H9 (cell line): ENCODE results near the gene CTNNA1. TPM values are rescaled to one million over a fixed set of nuclear protein-coding genes. Genes with fewer than 3 reads are reported as not detected.

ENCODE experiments used
- DNase-seq: peaks from one replicate; pipeline ENCODE4 v3.0.0-alpha.2; 2017
- H2AFZ ChIP-seq: one replicate; pipeline ENCODE4 v1.6.1; 2013; ENCODE audit warnings: mild to moderate bottlenecking, low read length, control low read depth, moderate library complexity
- H2AK5ac ChIP-seq: 2 replicates; pipeline ENCODE4 v1.6.1; 2013; ENCODE audit warnings: low read length, control low read depth, mixed read lengths; ENCODE audit not compliant: insufficient read length
- H2BK120ac ChIP-seq: one replicate; pipeline ENCODE4 v1.6.1; 2013; ENCODE audit warnings: low read depth, mild to moderate bottlenecking, low read length, control low read depth, inconsistent platforms; ENCODE audit not compliant: poor library complexity, severe bottlenecking
- H2BK12ac ChIP-seq: 2 replicates; pipeline ENCODE4 v1.6.1; 2013; ENCODE audit warnings: low read length, control low read depth, mixed read lengths, low read depth; ENCODE audit not compliant: insufficient read length
- H2BK15ac ChIP-seq: 2 replicates; pipeline ENCODE4 v1.6.1; 2013; ENCODE audit warnings: low read depth, low read length, control low read depth
- H2BK20ac ChIP-seq: one replicate; pipeline ENCODE4 v1.6.1; 2013; ENCODE audit warnings: low read depth, mild to moderate bottlenecking, low read length, control low read depth, inconsistent platforms; ENCODE audit not compliant: poor library complexity, severe bottlenecking
- H2BK5ac ChIP-seq: 2 replicates; pipeline ENCODE4 v1.6.1; 2013; ENCODE audit warnings: low read length, control low read depth, mixed read lengths; ENCODE audit not compliant: insufficient read length
- H3K14ac ChIP-seq: 2 replicates; pipeline ENCODE4 v1.6.1; 2013; ENCODE audit warnings: low read length, control low read depth; ENCODE audit not compliant: insufficient read depth
- H3K18ac ChIP-seq: 2 replicates; pipeline ENCODE4 v1.6.1; 2013; ENCODE audit warnings: low read depth, mild to moderate bottlenecking, mixed read lengths, low read length, control low read depth; ENCODE audit not compliant: insufficient read length
- H3K23ac ChIP-seq: 2 replicates; pipeline ENCODE4 v1.6.1; 2013; ENCODE audit warnings: low read length, control low read depth, mixed read lengths, low read depth; ENCODE audit not compliant: insufficient read length
- H3K23me2 ChIP-seq: 2 replicates; pipeline ENCODE4 v1.6.1; 2013; ENCODE audit warnings: low read depth, mild to moderate bottlenecking, mixed read lengths, low read length, control low read depth; ENCODE audit not compliant: insufficient read length, poor library complexity, severe bottlenecking
- H3K27ac ChIP-seq: 2 replicates; pipeline ENCODE4 v1.5.1; 2013; ENCODE audit warnings: low read length, control low read depth, mixed read lengths, low read depth; ENCODE audit not compliant: insufficient read length
- H3K27me3 ChIP-seq: 2 replicates; pipeline ENCODE4 v1.6.1; 2013; ENCODE audit warnings: low read length, control low read depth, inconsistent platforms; ENCODE audit not compliant: insufficient read depth
- H3K4ac ChIP-seq: 2 replicates; pipeline ENCODE4 v1.6.1; 2013; ENCODE audit warnings: low read depth, mild to moderate bottlenecking, control low read depth, inconsistent platforms, low read length, moderate library complexity
- H3K4me1 ChIP-seq: 2 replicates; pipeline ENCODE4 v1.6.1; 2013; ENCODE audit warnings: low read length, control low read depth, inconsistent platforms; ENCODE audit not compliant: insufficient read depth
- H3K4me2 ChIP-seq: 2 replicates; pipeline ENCODE4 v1.6.1; 2013; ENCODE audit warnings: low read length, control low read depth, mixed read lengths; ENCODE audit not compliant: insufficient read length, insufficient read depth
- H3K56ac ChIP-seq: 2 replicates; pipeline ENCODE4 v1.6.1; 2013; ENCODE audit warnings: low read depth, mild to moderate bottlenecking, mixed read lengths, low read length, control low read depth; ENCODE audit not compliant: insufficient read length
- H3K79me1 ChIP-seq: 2 replicates; pipeline ENCODE4 v1.6.1; 2013; ENCODE audit warnings: low read depth, mild to moderate bottlenecking, moderate library complexity, low read length, control low read depth, inconsistent platforms; ENCODE audit not compliant: insufficient read depth, poor library complexity, severe bottlenecking
- H3K79me2 ChIP-seq: 2 replicates; pipeline ENCODE4 v1.6.1; 2013; ENCODE audit warnings: low read length, control low read depth, inconsistent platforms; ENCODE audit not compliant: insufficient read depth
- H3K9ac ChIP-seq: 2 replicates; pipeline ENCODE4 v1.6.1; 2013; ENCODE audit warnings: low read length, control low read depth, mixed read lengths; ENCODE audit not compliant: insufficient read length; ENCODE audit errors: extremely low read depth
- H3K9me3 ChIP-seq: one replicate; pipeline ENCODE4 v1.6.1; 2013; ENCODE audit warnings: low read depth, low read length, inconsistent platforms; ENCODE audit not compliant: control insufficient read depth
- H3T11ph ChIP-seq: one replicate; pipeline ENCODE4 v1.6.1; 2013; ENCODE audit warnings: mild to moderate bottlenecking, low read length, control low read depth, inconsistent platforms
- H4K20me1 ChIP-seq: one replicate; pipeline ENCODE4 v1.6.1; 2013; ENCODE audit not compliant: control insufficient read depth, insufficient read length, insufficient read depth
- H4K5ac ChIP-seq: 2 replicates; pipeline ENCODE4 v1.6.1; 2013; ENCODE audit warnings: low read depth, mild to moderate bottlenecking, mixed read lengths, low read length, control low read depth; ENCODE audit not compliant: insufficient read length
- H4K8ac ChIP-seq: replicated peaks from 2 replicates; pipeline ENCODE4 v1.6.1; 2013; ENCODE audit warnings: low read length, control low read depth, mixed read lengths, low read depth; ENCODE audit not compliant: insufficient read length
- H4K91ac ChIP-seq: 2 replicates; pipeline ENCODE4 v1.6.1; 2013; ENCODE audit warnings: low read depth, mild to moderate bottlenecking, moderate library complexity, mixed read lengths, low read length, control low read depth; ENCODE audit not compliant: insufficient read length
- H3K27ac Mint-ChIP-seq, 3 experiments: 2 replicates in 2 of 3; 3 replicates in 1 of 3; pipeline ENCODE4 v1.8.0; 2020 to 2021; ENCODE audit warnings: mixed read lengths in 3 of 3, mild to moderate bottlenecking in 1 of 3, moderate library complexity in 1 of 3
- H3K27me3 Mint-ChIP-seq: 2 replicates; pipeline ENCODE4 v1.8.0; 2021; ENCODE audit warnings: low read depth, mild to moderate bottlenecking, moderate library complexity, mixed read lengths
- H3K36me3 Mint-ChIP-seq, 3 experiments: 2 replicates in 2 of 3; 3 replicates in 1 of 3; pipeline ENCODE4 v1.8.0; 2020 to 2021; ENCODE audit warnings: low read depth in 3 of 3, mixed read lengths in 3 of 3; ENCODE audit not compliant: insufficient read depth in 1 of 3
- H3K4me1 Mint-ChIP-seq, 2 experiments: 2 replicates each; pipeline ENCODE4 v1.8.0; 2020; ENCODE audit warnings: mixed read lengths in 2 of 2
- H3K4me3 Mint-ChIP-seq, 2 experiments: 2 replicates in 1 of 2; 3 replicates in 1 of 2; pipeline ENCODE4 v1.8.0; 2020 to 2021; ENCODE audit warnings: mild to moderate bottlenecking in 2 of 2, mixed read lengths in 2 of 2, moderate library complexity in 1 of 2
- H3K9me3 Mint-ChIP-seq, 2 experiments: 2 replicates in 1 of 2; 3 replicates in 1 of 2; pipeline ENCODE4 v1.8.0; 2020; ENCODE audit warnings: mild to moderate bottlenecking in 2 of 2, mixed read lengths in 2 of 2, moderate library complexity in 1 of 2
- CTCF ChIP-seq: fragments of 200-600 bp; sonication (generic); conservative IDR thresholded peaks from 3 replicates; pipeline ENCODE4 v1.8.0; 2021; ENCODE audit warnings: antibody characterized with exemption, mild to moderate bottlenecking
- WGBS: extraction: QIAGEN DNeasy Blood & Tissue Kit; methylation state at CpG from one replicate; pipeline ENCODE4 v1.1.7; 2013; ENCODE audit warnings: missing lambda C conversion rate, low lambda C conversion rate, mixed read lengths; ENCODE audit not compliant: insufficient read length; ENCODE audit errors: extremely low coverage; 5-methylcytosine and 5-hydroxymethylcytosine counted together
- total RNA-seq: library from RNA; stranded (reverse); gene quantifications from 2 replicates; pipeline ENCODE4 v1.2.1, GENCODE V29; 2021

CTNNA1 gene
- total RNA-seq, 1 experiment from 2014 or later: 354 TPM

DNA sequence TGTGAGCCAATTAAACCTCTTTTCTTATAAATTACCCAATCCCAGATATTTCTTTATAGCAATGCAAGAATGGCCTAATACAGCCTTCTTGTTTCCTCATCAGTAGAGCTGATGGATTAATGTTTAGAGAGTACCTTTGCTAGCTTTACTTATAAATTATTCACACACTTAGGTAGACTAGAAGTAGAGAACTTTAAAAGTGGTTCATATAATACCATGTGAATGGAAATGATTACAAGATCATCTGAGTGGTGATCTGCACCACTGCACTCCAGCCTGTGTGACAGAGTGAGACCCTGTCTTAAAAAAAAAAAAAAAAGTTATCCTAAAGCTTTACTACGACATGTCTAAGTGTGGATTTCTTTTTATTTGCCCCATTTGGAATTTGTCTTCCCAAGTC, 145.1 kb downstream of the CTNNA1 start:
- H2BK5ac ChIP-seq: no peak overlapping the region
- no peaks in the 10 kb centered on the region for H4K20me1 ChIP-seq
- H3K4me3 Mint-ChIP-seq: no peak overlapping the region
- no peak overlapping the region for H2BK20ac ChIP-seq
- H3K79me2 ChIP-seq: no peaks in the 10 kb centered on the region
- no peaks in the 10 kb centered on the region for H3K9me3 Mint-ChIP-seq
- H3K4me1 Mint-ChIP-seq: peaks cover 7 to 8% of the 10 kb centered on the region in 2 experiments
- no peak overlapping the region for H3K27ac Mint-ChIP-seq
- no peak overlapping the region for H3K56ac ChIP-seq
- H2AFZ ChIP-seq: no peak overlapping the region
- DNase-seq: no peak
- H3K9ac ChIP-seq: no peak overlapping the region
- no peak overlapping the region for H2BK120ac ChIP-seq
- no peak overlapping the region for H3K27ac ChIP-seq
- no peak overlapping the region for H3K4ac ChIP-seq
- H3K27me3 Mint-ChIP-seq: no peaks in the 10 kb centered on the region
- H4K91ac ChIP-seq: no peak overlapping the region
- no peak overlapping the region for H3K23ac ChIP-seq
- H3K27me3 ChIP-seq: no peaks in the 10 kb centered on the region
- no peak overlapping the region for H2BK15ac ChIP-seq
- H4K5ac ChIP-seq: no peak overlapping the region
- no peak for TF ChIP-seq CTCF
- no peak overlapping the region for H3T11ph ChIP-seq
- H3K79me1 ChIP-seq: peaks cover 4% of the 10 kb centered on the region
- no CpG with 5 or more reads among the region's 1 CpG for WGBS
- H3K23me2 ChIP-seq: no peaks in the 10 kb centered on the region
- no peaks in the 10 kb centered on the region for H3K9me3 ChIP-seq
- no peaks in the 10 kb centered on the region for H3K4me1 ChIP-seq
- no peak overlapping the region for H4K8ac ChIP-seq
- peaks cover 13 to 55% (median 44%) of the 10 kb centered on the region in 3 experiments; a peak in 6 of 7 replicates for H3K36me3 Mint-ChIP-seq
- H3K14ac ChIP-seq: no peak overlapping the region
- no peak overlapping the region for H2AK5ac ChIP-seq
- no peak overlapping the region for H2BK12ac ChIP-seq
- no peak overlapping the region for H3K18ac ChIP-seq
- H3K4me2 ChIP-seq: no peak overlapping the region
